OCI-LY1 (cell line): ENCODE measurements around the gene MAP3K9.

ENCODE experiments used
- EZH2 ChIP-seq: fragments of 200-600 bp; sonication (generic), shearing (Covaris generic); IDR thresholded peaks from 2 replicates; pipeline ENCODE4 v1.8.0; 2017; ENCODE audit warnings: borderline replicate concordance, mixed run types, mild to moderate bottlenecking, antibody characterized with exemption, low read length, moderate library complexity, mixed read lengths
- TF ChIP-seq, protein P1 (sequence below): fragments of 200-600 bp; sonication (generic), shearing (Covaris generic); IDR thresholded peaks from 2 replicates; pipeline ENCODE4 v1.5.1; 2017; ENCODE audit warnings: mild to moderate bottlenecking, antibody characterized with exemption, low read length, moderate library complexity, mixed read lengths

DNA sequence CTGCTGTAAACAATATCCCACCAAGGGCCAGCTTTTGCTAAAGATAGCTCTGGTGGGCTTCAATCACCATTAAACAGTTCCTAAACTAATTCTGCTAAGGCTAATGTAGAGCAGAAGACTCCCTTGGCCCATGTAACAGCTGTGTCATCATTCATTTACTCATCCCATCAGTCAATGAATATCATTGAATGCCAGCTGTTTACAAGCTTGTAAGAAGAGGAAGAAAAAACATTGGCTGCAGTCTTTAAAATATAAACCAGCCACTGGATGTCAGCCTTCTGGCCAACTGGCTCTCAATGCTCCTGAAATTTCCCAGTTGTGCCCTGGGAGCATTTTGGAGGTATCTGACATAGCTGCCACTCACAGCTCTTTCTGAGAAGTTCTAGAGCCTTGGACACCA, 18.0 kb upstream of the MAP3K9 start:
- TF ChIP-seq, protein P1, sequence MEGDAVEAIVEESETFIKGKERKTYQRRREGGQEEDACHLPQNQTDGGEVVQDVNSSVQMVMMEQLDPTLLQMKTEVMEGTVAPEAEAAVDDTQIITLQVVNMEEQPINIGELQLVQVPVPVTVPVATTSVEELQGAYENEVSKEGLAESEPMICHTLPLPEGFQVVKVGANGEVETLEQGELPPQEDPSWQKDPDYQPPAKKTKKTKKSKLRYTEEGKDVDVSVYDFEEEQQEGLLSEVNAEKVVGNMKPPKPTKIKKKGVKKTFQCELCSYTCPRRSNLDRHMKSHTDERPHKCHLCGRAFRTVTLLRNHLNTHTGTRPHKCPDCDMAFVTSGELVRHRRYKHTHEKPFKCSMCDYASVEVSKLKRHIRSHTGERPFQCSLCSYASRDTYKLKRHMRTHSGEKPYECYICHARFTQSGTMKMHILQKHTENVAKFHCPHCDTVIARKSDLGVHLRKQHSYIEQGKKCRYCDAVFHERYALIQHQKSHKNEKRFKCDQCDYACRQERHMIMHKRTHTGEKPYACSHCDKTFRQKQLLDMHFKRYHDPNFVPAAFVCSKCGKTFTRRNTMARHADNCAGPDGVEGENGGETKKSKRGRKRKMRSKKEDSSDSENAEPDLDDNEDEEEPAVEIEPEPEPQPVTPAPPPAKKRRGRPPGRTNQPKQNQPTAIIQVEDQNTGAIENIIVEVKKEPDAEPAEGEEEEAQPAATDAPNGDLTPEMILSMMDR, result no peak
- TF ChIP-seq EZH2, result no peak
